Stimulated activated CD8-positive, alpha-beta memory T cell treated with anti-CD3 and anti-CD28 coated beads, Interleukin-15, amount 100 ng/mL, for 1 hour (primary cell): ENCODE data around the gene SLIT3.

Experiments used
- DNase-seq: peaks from one replicate; pipeline ENCODE4 v3.0.0-alpha.2; 2020; ENCODE audit warnings: low read depth

The SLIT3 gene

DNA sequence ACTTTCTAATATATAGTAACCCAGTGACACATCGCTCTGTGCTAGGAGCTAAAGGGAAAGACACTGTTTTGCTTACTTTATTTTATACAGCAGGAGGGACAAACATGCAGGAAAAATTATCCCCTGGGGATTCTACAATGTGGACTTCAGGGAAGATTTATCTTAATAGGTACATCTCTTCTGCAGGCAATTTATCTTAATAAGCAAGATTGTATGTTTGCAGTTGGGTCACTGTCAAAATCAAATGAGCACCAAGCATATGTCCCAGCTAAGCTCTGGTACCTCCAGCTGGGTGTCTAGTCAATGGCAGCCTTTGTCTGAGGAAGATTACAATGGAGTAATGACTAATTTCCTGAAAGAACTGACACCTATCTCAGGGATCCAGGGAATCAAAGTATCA is 411.9 kb downstream of the SLIT3 start:
- DNase-seq, result no peak

- no peak for DNase-seq
Measured at GRCh38 chr5:168887931-168888330, 413.0 kb downstream of the SLIT3 start.

DNA sequence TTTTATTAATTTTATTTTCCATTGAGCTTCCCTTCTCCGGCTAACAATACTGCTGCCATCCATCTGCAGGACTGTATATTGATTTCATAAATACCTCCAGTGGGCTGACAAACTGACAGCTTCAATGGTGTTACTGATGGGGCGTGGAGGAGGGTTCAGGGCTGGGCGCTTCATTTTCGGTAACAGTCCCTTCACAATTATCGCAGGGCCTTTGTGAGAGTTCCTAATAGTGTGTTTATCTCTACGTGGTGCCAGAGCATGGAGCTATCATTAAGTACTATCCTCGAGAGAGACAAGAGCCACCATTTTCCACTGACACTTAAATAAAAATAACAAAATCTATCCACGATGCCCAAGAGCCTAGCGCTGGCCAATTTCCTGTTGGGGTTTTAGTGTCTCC is 414.8 kb downstream of the SLIT3 start:
- DNase-seq, result no peak

GRCh38 chr5:168885324-168886120 is 415.4 kb downstream of the SLIT3 start:
- DNase-seq, result no peak

- DNase-seq, result no peak
Measured at GRCh38 chr5:168883991-168884390, 416.9 kb downstream of the SLIT3 start.

- DNase-seq, result no peak
Measured at GRCh38 chr5:168883281-168883741, 417.6 kb downstream of the SLIT3 start.

GRCh38 chr5:168882283-168882682 is 418.7 kb downstream of the SLIT3 start:
- no peak for DNase-seq

DNA sequence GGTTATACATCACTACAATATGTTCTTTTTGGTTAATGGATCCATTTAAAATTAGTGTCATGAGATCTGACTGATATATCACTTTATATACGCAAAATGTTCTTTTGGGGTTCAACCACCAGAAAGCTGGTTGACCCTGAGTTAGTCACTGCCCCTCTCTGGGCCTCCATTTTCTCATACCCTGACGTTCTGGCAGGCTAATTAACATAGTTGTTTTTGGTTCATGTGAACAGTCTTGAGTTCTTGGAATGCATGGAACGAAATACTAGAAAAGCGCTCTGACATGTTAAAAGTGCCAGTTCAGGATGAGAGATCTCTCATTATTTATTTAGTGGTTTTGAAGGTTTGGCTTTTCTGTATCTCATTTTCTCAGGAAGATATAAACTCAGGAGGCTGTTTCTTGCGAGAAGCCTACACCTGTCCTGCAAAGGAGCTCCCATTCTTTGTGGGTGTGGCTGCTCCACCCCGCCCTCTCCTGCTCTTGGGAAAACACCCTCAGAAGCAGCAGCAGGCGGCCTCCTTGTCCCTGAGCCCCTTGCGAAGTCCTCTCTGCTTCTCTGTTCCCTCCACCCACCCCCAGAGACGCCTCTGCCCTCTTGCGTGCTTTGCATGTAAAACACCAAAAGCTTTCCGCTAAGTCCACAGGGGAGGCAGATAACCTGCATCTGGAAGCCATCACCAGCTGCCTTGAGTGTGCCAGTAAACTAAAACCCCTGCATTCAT is 419.4 kb downstream of the SLIT3 start:
- DNase-seq, result no peak

DNA sequence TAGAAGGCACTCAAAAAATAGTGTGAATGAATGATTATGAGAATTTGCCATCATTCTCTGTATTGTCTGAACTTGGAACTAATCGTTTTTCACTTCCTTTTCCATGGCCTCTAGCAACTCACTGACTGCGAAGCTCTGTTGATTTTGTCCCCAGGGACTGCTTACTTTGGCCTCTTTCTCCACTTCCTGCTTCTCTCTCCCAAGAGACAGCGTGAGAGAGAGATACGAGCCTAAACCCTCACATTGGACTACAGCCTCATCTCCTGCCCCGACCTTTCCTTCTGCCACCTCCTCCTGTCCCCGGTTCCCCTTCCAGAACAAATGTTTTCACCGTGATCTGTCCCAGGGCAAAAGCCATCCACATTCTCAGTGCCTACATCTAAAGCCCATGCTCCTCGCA is 421.0 kb downstream of the SLIT3 start:
- DNase-seq, result no peak

- no peak for DNase-seq
Measured at GRCh38 chr5:168879331-168879730, 421.6 kb downstream of the SLIT3 start.

GRCh38 chr5:168878135-168878745 is 422.7 kb downstream of the SLIT3 start:
- DNase-seq, result no peak

DNA sequence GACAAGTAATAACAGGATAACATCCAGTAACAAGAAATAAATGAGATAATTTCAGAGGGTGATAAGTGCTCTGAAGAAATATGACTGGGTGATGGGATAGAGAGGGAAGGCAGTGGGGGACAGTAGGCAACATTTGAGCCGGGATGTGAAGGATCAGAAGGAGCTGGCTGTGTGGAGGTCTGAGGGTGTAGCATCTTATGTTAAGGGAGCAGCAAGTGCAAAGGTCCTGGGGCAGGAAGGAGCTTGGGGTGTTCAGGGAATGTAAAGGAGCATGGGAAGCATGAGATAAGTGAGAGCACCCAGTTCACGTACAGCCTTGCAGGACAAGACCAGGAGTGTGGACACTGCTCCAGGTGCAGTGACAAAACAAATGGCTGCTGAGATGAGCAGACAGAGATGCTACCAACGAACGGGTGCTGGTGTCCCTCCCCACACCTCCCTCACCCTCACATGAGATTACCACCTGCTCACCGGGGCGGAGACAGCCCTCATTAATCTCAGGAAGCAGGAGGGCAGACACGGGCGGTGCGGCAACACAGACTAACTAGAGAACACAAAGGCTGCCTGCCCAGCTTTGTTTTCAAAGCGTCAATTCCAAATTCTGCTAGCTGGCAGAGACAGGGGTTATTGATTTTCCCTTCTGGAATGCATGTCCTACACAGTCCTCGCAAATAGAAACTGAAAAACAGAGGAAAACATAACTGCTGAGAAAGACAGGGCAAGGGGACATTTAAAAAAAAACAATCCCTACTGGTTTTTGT is 423.6 kb downstream of the SLIT3 start:
- no peak for DNase-seq

GRCh38 chr5:168876419-168876818 is 424.5 kb downstream of the SLIT3 start:
- no peak for DNase-seq

DNA sequence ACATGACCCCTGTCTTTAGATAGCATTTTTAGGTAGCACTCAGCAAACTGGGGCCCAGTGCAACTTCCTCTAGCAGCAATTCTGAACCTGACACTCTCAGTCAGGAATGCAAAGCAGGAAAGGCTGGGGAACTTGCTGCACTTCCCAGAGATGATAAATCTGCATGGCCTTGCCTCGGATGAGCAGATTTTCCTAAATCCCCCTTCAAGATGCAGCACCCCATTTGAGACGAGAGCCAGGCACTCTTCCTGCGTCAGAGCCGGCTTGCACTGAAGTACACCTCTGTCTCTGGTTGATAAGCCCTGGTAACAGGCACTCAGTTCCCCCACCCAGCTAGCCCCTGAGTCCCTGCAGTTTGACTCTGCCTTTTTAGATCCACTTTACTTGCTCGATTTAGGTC is 425.1 kb downstream of the SLIT3 start:
- no peak for DNase-seq

DNA sequence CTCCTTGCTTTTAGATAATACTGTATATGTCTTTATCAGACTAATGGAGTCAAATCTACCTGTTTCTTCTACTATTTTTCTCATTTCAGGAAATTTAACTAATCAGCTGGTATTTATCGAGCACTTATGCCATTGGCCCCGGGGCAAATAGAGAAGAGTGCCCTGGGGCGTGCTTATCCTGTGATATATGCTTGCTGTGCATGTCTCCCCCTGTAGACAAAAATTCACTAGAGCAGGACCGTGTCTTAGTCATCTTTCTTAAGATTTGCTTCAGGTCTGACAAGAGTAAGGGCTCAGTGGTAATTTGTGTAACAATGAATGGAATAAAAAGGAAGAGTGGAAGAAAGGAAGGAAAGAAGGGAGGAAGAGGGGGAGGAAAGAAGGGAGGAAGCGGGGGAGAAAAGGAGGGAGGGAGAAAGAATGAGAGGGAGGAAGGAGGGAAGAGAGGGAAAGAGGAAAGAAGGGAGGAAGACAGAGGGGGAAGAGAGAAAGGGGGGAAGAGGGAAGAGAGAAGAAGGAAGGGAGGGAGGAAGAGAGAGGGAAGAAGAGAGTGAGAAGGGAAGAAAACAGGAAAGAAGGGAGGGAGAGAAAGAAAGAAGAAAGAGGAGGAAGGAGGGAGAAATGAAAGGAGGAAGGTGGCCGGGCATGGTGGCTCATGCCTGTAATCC is 426.1 kb downstream of the SLIT3 start:
- no peak for DNase-seq

- DNase-seq, result no peak
Measured at GRCh38 chr5:168872246-168872645, 428.7 kb downstream of the SLIT3 start.

DNA sequence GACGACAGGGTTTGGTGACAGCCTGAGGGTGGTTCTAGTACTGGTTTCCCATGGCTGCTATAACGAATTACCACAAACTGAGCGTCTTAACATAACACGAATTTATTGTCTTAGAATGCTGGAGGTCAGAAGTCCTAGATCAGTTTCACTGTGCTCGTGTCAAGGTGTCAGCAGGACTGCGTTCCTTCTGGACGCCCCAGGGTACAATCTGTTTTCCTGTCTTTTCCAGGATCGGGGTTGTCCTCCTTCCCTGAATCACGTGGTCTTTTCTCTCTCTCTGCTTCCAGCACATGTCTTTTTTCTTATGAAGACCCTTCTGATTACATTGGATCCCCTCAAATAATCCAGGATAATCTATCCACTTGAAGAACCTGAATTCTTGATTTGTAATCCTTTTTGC is 430.0 kb downstream of the SLIT3 start:
- no peak for DNase-seq

DNA sequence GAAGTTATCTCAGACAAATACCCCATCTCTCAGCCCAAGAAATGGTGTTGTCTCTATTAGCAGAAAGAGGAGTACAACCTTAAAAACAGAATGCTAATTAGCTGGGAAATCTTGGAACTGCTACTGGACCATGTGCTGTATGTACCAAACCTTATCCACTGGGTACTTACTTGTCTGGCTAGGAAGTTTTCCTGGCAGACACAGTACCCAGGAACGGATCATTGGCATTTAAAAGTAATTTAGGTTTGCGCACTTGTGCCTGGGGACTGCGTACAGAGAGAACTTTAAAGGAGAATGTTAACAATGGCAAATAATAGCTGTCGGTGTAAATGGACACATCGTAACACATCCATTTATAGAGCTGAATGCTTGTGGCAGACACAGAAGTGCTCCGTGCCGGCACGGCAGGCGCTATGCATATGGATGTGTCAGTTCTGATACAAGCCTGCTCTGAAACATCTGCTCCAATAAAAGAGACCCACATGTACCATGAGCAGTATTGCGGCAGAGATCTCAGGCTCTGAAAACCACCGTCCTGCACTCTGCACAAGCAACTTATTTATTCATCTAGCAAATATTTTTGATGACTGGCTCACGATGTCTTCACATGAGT is 431.2 kb downstream of the SLIT3 start:
- DNase-seq, result no peak

DNA sequence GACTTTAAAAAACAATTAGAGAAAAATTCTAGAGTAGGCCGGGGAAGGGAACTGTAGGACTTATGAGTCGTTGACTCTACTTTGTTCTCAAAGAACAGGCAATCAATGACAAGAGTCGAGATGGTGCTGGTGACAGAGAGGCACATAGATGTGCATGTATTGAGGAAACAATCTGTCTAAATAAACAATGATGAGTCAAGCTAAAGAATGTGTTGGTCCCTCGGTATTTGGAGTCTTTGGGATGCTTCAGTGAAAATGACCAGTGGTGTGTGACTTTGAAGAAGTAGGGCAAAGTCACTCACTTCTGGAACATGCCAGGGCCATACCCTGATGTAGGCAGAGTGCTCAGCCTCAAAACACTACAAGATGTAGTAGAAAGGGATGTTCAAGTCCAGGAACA is 433.7 kb downstream of the SLIT3 start:
- DNase-seq, result no peak

DNA sequence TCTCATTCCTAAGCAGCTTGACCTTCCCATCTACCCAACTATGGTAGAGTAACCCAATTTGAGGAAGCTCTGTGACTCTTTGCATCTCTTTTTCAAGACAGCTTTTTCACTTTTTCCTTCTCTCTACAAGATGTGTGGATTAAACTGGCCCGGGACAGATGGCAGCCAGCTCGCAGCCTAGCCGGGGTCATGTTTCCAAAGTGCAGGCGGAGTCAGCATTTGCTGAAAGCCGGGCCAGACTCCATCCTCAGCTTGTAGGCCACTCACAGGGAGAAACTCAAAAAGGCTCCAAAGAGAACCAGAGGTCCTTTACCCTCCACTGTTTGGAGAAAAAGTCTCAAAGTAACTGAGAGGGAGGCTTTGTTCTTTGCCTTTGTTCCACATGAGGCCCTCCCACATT is 435.0 kb downstream of the SLIT3 start:
- no peak for DNase-seq

- no peak for DNase-seq
Measured at GRCh38 chr5:168863021-168863420, 437.9 kb downstream of the SLIT3 start.
